Epithelial cell of esophagus (primary cell): ENCODE results near the gene MRPL4.

Experiments used
- DNase-seq: peaks from one replicate; pipeline ENCODE4 v3.0.0; 2010; ENCODE audit warnings: low read depth
- H3K4me3 ChIP-seq: 2 replicates; pipeline ENCODE4 v1.5.1; 2011; ENCODE audit warnings: mild to moderate bottlenecking, low read length, control low read depth
- TF ChIP-seq, protein P1 (sequence below): IDR thresholded peaks from 2 replicates; pipeline ENCODE4 v1.5.1; 2011; ENCODE audit warnings: low read depth, mild to moderate bottlenecking, low read length, control low read depth, inconsistent platforms; ENCODE audit not compliant: insufficient read depth; ENCODE audit errors: missing control alignments

The MRPL4 gene

DNA sequence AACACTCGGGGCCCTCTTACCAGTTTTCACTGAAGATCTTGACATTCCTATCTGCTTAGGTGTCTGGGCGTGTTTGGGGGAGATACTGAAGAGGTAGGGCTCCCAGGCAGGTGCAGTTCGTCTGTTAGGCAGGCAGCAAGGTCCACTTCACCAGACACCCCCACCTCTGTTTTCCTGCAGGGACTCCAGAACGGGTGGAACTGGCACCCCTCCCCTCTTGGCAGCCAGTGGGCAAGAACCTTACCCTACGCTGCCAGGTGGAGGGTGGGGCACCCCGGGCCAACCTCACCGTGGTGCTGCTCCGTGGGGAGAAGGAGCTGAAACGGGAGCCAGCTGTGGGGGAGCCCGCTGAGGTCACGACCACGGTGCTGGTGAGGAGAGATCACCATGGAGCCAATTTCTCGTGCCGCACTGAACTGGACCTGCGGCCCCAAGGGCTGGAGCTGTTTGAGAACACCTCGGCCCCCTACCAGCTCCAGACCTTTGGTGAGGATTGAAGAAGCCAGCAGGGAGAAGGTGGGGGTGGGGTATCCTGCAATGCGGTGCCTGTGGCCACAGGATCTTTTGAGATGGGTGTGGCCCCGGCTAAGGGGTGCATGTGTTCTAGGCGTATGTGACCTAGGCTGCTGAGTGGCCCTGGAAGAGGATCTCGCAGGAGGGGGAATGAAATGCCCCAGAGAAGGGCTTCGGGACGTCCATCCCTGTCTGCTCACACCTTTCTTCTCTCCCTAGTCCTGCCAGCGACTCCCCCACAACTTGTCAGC is 31.5 kb downstream of the MRPL4 start:
- DNase-seq = peak; percentile 40
- H3K4me3 ChIP-seq = no peak overlapping the region
- TF ChIP-seq, protein P1, sequence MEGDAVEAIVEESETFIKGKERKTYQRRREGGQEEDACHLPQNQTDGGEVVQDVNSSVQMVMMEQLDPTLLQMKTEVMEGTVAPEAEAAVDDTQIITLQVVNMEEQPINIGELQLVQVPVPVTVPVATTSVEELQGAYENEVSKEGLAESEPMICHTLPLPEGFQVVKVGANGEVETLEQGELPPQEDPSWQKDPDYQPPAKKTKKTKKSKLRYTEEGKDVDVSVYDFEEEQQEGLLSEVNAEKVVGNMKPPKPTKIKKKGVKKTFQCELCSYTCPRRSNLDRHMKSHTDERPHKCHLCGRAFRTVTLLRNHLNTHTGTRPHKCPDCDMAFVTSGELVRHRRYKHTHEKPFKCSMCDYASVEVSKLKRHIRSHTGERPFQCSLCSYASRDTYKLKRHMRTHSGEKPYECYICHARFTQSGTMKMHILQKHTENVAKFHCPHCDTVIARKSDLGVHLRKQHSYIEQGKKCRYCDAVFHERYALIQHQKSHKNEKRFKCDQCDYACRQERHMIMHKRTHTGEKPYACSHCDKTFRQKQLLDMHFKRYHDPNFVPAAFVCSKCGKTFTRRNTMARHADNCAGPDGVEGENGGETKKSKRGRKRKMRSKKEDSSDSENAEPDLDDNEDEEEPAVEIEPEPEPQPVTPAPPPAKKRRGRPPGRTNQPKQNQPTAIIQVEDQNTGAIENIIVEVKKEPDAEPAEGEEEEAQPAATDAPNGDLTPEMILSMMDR = no peak

DNA sequence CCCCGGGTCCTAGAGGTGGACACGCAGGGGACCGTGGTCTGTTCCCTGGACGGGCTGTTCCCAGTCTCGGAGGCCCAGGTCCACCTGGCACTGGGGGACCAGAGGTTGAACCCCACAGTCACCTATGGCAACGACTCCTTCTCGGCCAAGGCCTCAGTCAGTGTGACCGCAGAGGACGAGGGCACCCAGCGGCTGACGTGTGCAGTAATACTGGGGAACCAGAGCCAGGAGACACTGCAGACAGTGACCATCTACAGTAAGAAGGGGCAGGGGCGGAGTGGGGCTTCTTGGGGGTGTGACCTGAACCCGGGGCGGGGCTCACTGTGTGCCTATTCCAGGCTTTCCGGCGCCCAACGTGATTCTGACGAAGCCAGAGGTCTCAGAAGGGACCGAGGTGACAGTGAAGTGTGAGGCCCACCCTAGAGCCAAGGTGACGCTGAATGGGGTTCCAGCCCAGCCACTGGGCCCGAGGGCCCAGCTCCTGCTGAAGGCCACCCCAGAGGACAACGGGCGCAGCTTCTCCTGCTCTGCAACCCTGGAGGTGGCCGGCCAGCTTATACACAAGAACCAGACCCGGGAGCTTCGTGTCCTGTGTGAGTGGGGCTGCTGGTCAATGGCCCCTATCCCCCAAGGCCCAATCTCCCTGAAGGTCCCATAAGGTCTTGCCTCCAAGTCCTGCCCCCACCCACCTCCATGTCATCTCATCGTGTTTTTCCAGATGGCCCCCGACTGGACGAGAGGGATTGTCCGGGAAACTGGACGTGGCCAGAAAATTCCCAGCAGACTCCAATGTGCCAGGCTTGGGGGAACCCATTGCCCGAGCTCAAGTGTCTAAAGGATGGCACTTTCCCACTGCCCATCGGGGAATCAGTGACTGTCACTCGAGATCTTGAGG is 32.3 kb downstream of the MRPL4 start:
- TF ChIP-seq, protein P1 = no peak
- DNase-seq = no peak
- H3K4me3 ChIP-seq = no peak overlapping the region

DNA sequence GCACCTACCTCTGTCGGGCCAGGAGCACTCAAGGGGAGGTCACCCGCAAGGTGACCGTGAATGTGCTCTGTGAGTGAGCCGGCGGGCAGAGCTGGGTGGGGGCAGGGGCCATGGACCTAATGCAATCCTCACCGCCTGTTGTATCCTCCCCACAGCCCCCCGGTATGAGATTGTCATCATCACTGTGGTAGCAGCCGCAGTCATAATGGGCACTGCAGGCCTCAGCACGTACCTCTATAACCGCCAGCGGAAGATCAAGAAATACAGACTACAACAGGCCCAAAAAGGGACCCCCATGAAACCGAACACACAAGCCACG is 32.9 kb downstream of the MRPL4 start:
- DNase-seq = no peak
- no peak overlapping the region for H3K4me3 ChIP-seq
- TF ChIP-seq, protein P1 = no peak

DNA sequence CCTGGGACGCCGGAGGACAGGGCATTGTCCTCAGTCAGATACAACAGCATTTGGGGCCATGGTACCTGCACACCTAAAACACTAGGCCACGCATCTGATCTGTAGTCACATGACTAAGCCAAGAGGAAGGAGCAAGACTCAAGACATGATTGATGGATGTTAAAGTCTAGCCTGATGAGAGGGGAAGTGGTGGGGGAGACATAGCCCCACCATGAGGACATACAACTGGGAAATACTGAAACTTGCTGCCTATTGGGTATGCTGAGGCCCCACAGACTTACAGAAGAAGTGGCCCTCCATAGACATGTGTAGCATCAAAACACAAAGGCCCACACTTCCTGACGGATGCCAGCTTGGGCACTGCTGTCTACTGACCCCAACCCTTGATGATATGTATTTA is 33.4 kb downstream of the MRPL4 start:
- TF ChIP-seq, protein P1 = no peak
- H3K4me3 ChIP-seq = no peak overlapping the region
- no peak for DNase-seq

DNA sequence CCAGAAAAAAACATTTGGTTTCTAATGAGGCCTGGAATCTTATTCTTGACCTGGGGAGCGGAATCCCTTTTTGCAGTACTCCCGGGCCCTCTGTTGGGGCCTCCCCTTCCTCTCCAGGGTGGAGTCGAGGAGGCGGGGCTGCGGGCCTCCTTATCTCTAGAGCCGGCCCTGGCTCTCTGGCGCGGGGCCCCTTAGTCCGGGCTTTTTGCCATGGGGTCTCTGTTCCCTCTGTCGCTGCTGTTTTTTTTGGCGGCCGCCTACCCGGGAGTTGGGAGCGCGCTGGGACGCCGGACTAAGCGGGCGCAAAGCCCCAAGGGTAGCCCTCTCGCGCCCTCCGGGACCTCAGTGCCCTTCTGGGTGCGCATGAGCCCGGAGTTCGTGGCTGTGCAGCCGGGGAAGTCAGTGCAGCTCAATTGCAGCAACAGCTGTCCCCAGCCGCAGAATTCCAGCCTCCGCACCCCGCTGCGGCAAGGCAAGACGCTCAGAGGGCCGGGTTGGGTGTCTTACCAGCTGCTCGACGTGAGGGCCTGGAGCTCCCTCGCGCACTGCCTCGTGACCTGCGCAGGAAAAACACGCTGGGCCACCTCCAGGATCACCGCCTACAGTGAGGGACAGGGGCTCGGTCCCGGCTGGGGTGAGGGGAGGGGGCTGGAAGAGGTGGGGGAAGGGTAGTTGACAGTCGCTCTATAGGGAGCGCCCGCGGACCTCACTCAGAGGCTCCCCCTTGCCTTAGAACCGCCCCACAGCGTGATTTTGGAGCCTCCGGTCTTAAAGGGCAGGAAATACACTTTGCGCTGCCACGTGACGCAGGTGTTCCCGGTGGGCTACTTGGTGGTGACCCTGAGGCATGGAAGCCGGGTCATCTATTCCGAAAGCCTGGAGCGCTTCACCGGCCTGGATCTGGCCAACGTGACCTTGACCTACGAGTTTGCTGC is 35.1 kb downstream of the MRPL4 start, which contains the start of gene ICAM4:
TSS of gene ICAM4 (plus strand) at position 153 of the 935 bp plus-strand sequence. CDS start at position 211, 58 bp downstream.
- DNase-seq = peak; percentile 21
- peak within 1 kb of the TSS; percentile 26 for H3K4me3 ChIP-seq
- TF ChIP-seq, protein P1 = no peak

DNA sequence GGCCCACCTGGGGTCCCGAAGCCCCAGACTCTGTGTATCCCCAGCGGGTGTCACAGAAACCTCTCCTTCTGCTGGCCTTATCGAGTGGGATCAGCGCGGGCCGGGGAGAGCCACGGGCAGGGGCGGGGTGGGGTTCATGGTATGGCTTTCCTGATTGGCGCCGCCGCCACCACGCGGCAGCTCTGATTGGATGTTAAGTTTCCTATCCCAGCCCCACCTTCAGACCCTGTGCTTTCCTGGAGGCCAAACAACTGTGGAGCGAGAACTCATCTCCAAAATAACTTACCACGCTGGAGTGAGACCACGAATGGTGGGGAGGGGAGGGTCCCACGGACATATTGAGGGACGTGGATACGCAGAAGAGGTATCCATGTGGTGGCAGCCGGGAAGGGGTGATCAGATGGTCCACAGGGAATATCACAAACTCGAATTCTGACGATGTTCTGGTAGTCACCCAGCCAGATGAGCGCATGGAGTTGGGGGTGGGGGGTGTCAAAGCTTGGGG is 36.7 kb downstream of the MRPL4 start:
- DNase-seq = peak; percentile 63
- TF ChIP-seq, protein P1 = no peak
- peak overlapping the region; percentile 53 for H3K4me3 ChIP-seq
